Rectal smooth muscle tissue (tissue), 1 donor: Measurements from ENCODE around the gene MAPK6.

Experiments used
- H3K27ac ChIP-seq: one replicate; pipeline ENCODE4 v1.7.0; 2013; ENCODE audit warnings: low read depth, low read length, inconsistent platforms
- H3K27me3 ChIP-seq: one replicate; pipeline ENCODE4 v1.7.0; 2013; ENCODE audit warnings: low read length; ENCODE audit not compliant: control insufficient read depth, insufficient read depth
- H3K36me3 ChIP-seq: one replicate; pipeline ENCODE4 v1.7.0; 2013; ENCODE audit warnings: low read length; ENCODE audit not compliant: control insufficient read depth, insufficient read depth
- H3K4me1 ChIP-seq: one replicate; pipeline ENCODE4 v1.7.0; 2013; ENCODE audit warnings: low read length; ENCODE audit not compliant: control insufficient read depth, insufficient read depth
- H3K4me3 ChIP-seq: one replicate; pipeline ENCODE4 v1.7.0; 2013; ENCODE audit warnings: low read length
- H3K9ac ChIP-seq: one replicate; pipeline ENCODE4 v1.7.0; 2013; ENCODE audit warnings: low read length

The MAPK6 gene

DNA sequence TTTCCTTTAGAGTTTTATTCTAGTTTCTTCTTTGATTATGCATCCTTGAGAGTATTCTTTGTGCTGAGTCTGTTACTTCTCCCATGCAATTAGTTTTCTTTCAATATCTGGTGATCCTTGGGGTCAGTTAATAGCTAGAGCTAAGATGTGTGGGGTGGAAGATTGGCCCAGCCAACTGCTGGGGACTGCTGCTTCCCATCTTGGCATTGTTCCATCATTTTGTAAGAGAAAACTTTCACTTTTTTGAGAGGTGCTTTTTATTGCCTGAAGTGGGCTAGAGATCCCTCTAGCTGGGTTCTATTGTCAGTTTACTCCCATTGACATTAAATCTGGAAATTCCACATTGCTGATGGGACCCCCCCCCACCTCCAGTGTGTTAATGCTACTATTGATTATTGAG, 78.2 kb downstream of the MAPK6 start:
- Histone ChIP-seq H3K36me3 (no peaks in the 10 kb centered on the region), H3K4me1 (peaks cover 3% of the 10 kb centered on the region), H3K27ac (no peak overlapping the region), H3K9ac (no peak overlapping the region), H3K27me3 (no peaks in the 10 kb centered on the region), H3K4me3 (no peak overlapping the region)

DNA sequence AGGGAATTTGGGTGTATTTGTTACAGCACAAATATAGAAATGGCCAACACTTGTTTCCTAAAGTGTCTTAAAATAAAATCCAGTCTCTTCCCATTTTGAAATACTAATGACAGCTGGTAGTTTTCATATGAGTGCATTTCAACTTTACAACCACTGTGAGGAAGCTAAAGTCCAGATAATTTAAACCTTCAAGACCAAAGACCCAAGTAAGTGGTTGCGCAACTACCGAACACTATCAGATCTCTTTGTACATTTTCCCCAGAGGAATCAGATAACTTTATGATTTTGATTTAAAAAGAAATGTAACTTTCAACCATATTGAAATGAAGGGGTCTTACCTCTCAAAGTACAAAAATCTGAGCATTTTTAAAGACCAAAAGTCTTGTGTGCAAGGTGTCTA, 79.3 kb downstream of the MAPK6 start:
- Histone ChIP-seq H3K9ac (no peak overlapping the region), H3K4me3 (no peak overlapping the region), H3K4me1 (peaks cover 3% of the 10 kb centered on the region), H3K27ac (no peak overlapping the region), H3K36me3 (no peaks in the 10 kb centered on the region), H3K27me3 (no peaks in the 10 kb centered on the region)

DNA sequence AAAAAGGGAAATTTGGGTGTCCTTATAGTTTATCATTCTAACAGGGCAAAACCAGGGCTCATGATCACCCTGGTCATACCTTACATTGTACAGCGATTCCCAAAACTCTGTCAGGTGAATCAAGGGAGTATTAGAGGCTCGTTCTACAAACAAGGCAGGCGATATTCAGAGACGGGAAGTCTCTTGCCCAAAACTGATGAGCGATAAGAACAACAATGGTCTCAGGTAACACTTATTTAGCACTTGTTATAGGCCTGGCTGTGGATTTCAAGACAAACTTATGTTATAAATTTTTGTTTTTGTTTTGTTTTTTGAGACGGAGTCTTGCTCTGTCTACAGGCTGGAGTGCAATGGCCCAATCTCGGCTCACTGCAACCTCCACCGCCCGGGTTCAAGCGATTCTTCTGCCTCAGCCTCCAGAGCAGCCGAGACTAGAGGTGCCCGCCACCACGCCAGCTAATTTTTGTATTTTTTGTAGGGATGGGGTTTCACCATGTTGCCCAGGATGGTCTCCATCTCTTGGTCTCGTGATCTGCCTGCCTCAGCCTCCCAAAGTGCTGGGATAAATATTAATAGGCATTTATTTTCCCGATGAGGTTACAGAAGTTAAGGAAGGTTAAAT, 80.7 kb downstream of the MAPK6 start:
- Histone ChIP-seq H3K27me3 (no peaks in the 10 kb centered on the region), H3K36me3 (no peaks in the 10 kb centered on the region), H3K27ac (no peak overlapping the region), H3K4me3 (no peak overlapping the region), H3K9ac (no peak overlapping the region), H3K4me1 (no peaks in the 10 kb centered on the region)

DNA sequence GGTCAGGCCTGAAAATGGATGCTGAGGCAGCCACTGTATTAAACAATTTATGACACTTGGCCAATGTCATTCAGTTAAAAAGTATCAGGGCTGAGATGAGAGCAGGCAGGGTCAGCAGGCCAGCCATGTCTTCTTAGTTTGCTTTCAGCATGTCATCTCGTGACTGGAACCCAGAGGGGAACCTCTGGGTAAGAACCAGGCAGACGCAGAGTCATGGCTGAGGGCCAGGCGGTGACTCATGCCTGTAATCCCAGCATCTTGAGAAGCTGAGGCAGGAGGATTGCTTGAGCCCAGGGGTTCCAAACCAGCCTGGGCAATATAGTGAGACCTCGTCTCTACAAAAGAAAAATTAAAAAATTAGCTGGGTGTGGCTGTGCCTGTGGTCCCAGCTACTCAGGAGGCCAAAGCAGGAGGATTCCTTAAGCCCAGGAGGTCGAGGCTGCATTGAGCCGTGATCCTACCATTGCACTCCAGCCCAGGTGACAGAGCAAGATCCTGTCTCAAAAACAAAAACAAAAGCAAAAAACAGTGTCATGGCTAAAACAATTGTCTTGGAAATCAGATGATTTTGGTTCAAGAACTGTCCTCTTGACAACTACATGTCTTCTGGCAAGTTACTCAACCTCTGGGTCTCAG, 81.9 kb downstream of the MAPK6 start:
- Histone ChIP-seq H3K9ac (no peak overlapping the region), H3K27me3 (no peaks in the 10 kb centered on the region), H3K36me3 (no peaks in the 10 kb centered on the region), H3K27ac (no peak overlapping the region), H3K4me3 (no peak overlapping the region), H3K4me1 (no peaks in the 10 kb centered on the region)

DNA sequence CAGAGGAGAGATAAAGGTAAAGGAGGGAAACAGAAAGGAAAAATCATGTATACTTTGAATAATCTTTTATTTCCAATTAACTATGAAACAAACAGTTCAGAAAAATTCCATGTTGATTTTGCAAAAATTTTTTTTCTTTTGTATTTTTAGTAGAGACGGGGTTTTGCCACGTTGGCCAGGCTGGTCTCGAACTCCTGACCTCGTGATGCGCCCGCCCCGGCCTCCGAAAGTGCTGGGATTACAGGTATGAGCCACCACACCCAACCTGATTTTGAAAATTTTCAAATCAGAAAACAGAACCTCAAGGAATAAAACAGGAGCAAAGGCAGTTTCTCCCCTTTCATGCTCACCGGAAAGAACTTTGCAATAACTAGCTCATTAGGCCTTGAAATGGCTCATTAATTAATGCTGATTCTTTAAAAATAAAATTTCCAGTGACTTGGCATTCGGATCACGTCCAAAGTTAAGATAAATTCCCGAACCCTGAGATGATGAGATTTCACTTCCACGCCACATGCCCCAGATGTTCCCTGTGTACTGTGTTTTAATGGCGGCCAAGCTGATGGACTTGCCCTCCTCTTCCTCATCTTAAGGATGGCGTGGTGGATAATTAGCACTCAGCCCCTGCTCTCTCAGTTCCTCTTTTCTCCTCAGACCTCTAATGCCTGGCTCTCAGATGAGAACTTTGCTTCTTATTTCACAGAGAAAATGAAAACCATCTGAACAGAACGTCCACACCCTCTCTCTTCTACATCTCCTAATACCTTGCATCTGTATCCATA, 82.7 kb downstream of the MAPK6 start:
- Histone ChIP-seq H3K36me3 (no peaks in the 10 kb centered on the region), H3K27ac (no peak overlapping the region), H3K9ac (no peak overlapping the region), H3K4me1 (no peaks in the 10 kb centered on the region), H3K27me3 (no peaks in the 10 kb centered on the region), H3K4me3 (no peak overlapping the region)

- Histone ChIP-seq H3K4me3 (no peak overlapping the region), H3K27ac (no peak overlapping the region), H3K9ac (no peak overlapping the region)
These were observed 83.4 kb downstream of the MAPK6 start for GRCh38 chr15:52102463-52102862.

DNA sequence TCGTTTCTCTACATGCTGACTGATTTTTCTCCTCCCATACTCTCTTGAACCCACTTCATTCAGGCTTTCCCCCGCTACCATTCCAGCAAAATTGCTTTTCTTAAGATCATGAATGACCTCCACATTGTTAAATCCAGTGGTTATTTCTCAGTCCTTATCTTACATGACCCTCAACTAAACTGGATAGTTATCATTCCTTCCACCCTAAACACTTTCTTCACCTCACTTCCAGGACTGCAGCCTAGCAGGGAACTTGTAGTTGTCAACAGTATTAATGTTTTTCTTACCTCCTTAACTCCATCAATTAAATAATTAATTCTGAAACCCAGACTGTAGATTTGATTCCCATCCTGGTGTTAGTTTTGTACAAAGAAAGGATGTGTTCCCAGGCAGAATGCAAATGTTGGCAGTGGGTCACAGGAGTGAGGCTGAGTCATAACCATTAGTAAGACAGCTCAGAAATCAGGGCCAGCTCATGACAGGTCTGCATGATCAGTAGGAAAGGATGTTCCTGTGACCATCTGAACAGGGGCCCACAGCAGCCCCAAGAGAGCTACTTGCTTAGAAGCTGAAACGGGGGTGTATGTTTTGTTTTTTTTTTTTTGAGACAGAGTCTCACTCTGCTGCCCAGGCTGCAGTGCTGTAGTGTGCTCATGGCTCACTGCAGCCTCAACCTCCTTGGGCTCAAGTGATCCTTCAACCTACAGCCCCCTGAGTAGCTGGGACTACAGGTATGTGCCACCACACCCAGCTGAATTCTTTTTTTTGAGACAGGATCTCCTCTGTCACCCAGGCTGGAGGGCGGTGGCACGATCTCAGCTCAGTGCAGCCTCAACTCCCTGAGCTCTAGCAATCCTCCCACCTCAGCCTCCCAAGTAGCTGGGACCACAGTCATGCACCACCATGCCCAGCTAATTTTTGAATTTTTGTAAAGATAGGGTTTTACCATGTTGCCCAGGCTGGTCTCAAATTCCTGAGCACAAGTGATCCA, 84.5 kb downstream of the MAPK6 start:
- no peak overlapping the region for H3K27ac ChIP-seq
- H3K4me1 ChIP-seq = no peaks in the 10 kb centered on the region
- H3K9ac ChIP-seq = no peak overlapping the region
- no peaks in the 10 kb centered on the region for H3K36me3 ChIP-seq
- H3K4me3 ChIP-seq = no peak overlapping the region
- H3K27me3 ChIP-seq = no peaks in the 10 kb centered on the region

More at GRCh38 chr15:52102463-52102862, 83.4 kb downstream of the MAPK6 start:
- no peaks in the 10 kb centered on the region for H3K4me1 ChIP-seq
- no peaks in the 10 kb centered on the region for H3K27me3 ChIP-seq
- no peaks in the 10 kb centered on the region for H3K36me3 ChIP-seq

DNA sequence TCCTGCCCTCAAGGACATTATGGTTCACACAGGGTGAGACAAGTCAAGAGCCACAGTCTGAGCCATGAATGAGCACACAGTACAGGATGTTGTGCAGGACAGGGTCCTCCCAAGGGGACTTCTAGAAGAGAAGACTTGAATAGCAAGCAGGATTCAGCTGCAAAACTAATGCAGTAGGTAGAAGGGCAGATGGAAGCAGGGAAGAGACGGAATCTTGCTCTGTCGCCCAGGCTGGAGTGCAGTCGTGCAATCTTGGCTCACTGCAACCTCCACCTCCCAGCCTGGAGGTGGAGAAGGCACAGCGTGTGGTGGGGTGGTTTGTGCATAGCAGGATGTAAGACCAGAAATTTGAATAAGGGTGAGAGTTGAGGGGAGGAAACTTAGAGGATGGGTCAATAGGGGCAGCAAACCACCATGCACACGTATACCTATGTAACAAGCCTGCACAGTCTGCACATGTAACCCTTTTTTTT, 85.5 kb downstream of the MAPK6 start:
- Histone ChIP-seq H3K36me3 (no peaks in the 10 kb centered on the region), H3K9ac (no peak overlapping the region), H3K4me1 (no peaks in the 10 kb centered on the region), H3K4me3 (no peak overlapping the region), H3K27ac (no peak overlapping the region), H3K27me3 (no peaks in the 10 kb centered on the region)

DNA sequence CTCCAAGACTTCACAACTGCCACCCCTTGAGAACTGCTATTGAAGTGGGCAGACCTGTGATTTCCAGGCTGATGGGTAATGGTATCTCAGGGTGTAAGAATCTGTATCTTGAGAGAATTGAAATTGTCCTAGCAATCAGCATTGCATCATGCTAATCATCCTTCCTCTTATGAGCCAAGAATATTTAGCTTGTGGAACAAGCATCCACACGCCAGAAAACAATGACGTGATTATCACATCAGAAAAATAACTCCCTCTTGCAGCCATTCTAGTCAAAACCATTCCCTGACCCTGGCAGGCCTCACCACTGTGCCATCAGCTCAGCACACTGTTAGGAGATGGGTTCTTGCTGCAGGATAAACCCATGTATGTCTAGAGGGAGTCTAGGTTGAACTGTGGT, 86.8 kb downstream of the MAPK6 start:
- H3K27ac ChIP-seq = no peak overlapping the region

DNA sequence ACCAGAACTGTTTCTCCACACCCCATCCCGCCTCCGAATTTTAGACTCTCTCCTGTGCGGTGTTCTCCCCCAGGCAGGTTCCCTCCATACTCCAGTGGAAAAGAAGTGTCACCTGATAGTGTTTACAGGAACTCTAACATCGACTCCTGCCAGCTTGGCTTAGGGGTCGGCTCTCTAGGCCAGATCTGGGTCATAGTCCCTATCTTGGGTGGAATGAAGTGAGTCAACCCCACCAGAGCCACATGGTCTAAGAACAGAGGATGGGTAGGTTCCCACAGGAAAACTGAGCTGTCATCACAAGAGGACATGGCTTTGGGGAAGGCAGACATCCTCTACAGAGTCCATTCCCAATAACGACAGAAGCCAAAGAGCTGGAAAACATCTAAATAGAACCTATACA, 87.6 kb downstream of the MAPK6 start:
- H3K4me3 ChIP-seq = no peak overlapping the region
- H3K9ac ChIP-seq = no peak overlapping the region
- no peaks in the 10 kb centered on the region for H3K27me3 ChIP-seq
- no peaks in the 10 kb centered on the region for H3K4me1 ChIP-seq
- no peak overlapping the region for H3K27ac ChIP-seq
- no peaks in the 10 kb centered on the region for H3K36me3 ChIP-seq

More for the DNA sequence above, 86.8 kb downstream of the MAPK6 start:
- no peak overlapping the region for H3K4me3 ChIP-seq
- no peaks in the 10 kb centered on the region for H3K4me1 ChIP-seq
- H3K36me3 ChIP-seq = no peaks in the 10 kb centered on the region
- no peaks in the 10 kb centered on the region for H3K27me3 ChIP-seq
- H3K9ac ChIP-seq = no peak overlapping the region

GRCh38 chr15:52107238-52107637, 88.2 kb downstream of the MAPK6 start:
- H3K36me3 ChIP-seq = no peaks in the 10 kb centered on the region
- no peak overlapping the region for H3K9ac ChIP-seq
- H3K4me1 ChIP-seq = no peaks in the 10 kb centered on the region
- no peaks in the 10 kb centered on the region for H3K27me3 ChIP-seq
- no peak overlapping the region for H3K27ac ChIP-seq
- no peak overlapping the region for H3K4me3 ChIP-seq
